Esophagus squamous epithelium (tissue), 5 donors: ENCODE results near the gene TNIK. TPM values are rescaled to one million over a fixed set of nuclear protein-coding genes. Genes with fewer than 3 reads are reported as not detected.
"Not testable (repeated sequence)": the region's sequence is repeated elsewhere in the genome, so short reads cannot be mapped to it uniquely, and the experiment has no call there.

ENCODE experiments used
- DNase-seq: peaks from one replicate; lab custom pipeline; 2025; lab: John Stamatoyannopoulos, UW
- H3K27ac ChIP-seq, 4 donors: fragments of 200-600 bp; sonication (generic); one replicate each; pipeline ENCODE4 v1.5.1; 2016 to 2019; ENCODE audit warnings: mild to moderate bottlenecking in 1 of 4
- H3K27me3 ChIP-seq, 4 donors: fragments of 200-600 bp; sonication (generic); 1 replicate in 3 of 4; 2 replicates in 1 of 4; pipeline versions ENCODE4 v1.5.1 to v1.6.0; 2017 to 2021; ENCODE audit warnings: antibody characterized with exemption in 1 of 4
- H3K36me3 ChIP-seq, 3 donors: fragments of 200-600 bp; sonication (generic); one replicate each; pipeline ENCODE4 v1.5.1; 2016 to 2019
- H3K4me1 ChIP-seq, 3 donors: fragments of 200-600 bp; sonication (generic); one replicate each; pipeline ENCODE4 v1.5.1; 2017 to 2019
- H3K4me3 ChIP-seq, 4 donors: fragments of 200-600 bp; sonication (generic); 1 replicate in 3 of 4; 2 replicates in 1 of 4; pipeline ENCODE4 v1.5.1; 2016 to 2019; ENCODE audit warnings: mild to moderate bottlenecking in 2 of 4, moderate library complexity in 1 of 4
- H3K9me3 ChIP-seq, 3 donors: fragments of 200-600 bp; sonication (generic); one replicate each; pipeline ENCODE4 v1.5.1; 2016 to 2019
- POLR2A ChIP-seq, 4 donors: fragments of 450-650 bp; IDR thresholded peaks; one replicate each; pipeline ENCODE4 v1.6.1; 2017; ENCODE audit warnings: antibody characterized with exemption in 4 of 4, mild to moderate bottlenecking in 4 of 4, moderate library complexity in 3 of 4
- WGBS, 2 donors: methylation state at CpG; one replicate each; pipeline ENCODE4 v1.1.5; 2018; 5-methylcytosine and 5-hydroxymethylcytosine counted together
- intact Hi-C: fragments of 100-400 bp; cut with DNase I; formaldehyde crosslinking; loops from one replicate; pipeline ENCODE4 v1.15.0; 2022
- total RNA-seq, 4 donors: library from RNA; depleted of rRNA; stranded (reverse); fragments of >200 nt; gene quantifications; one replicate each; pipeline ENCODE4 v1.1.0, GENCODE V29; 2016
- TF ChIP-seq, protein P1 (sequence below), 6 experiments: fragments of 450-650 bp in 4 of 6; fragments of 200-600 bp in 2 of 6; sonication (generic) in 2 of 6; IDR thresholded peaks; one replicate each; pipeline ENCODE4 v1.5.1; 2016 to 2019; ENCODE audit warnings: antibody characterized with exemption in 6 of 6, mild to moderate bottlenecking in 4 of 6, moderate library complexity in 4 of 6
- donor health status: DM: yes; HTN: yes; CAD: no.

The TNIK gene
- total RNA-seq, 4 donors from 2014 or later, result 2.2 to 11.6 (median 4.7) TPM

DNA sequence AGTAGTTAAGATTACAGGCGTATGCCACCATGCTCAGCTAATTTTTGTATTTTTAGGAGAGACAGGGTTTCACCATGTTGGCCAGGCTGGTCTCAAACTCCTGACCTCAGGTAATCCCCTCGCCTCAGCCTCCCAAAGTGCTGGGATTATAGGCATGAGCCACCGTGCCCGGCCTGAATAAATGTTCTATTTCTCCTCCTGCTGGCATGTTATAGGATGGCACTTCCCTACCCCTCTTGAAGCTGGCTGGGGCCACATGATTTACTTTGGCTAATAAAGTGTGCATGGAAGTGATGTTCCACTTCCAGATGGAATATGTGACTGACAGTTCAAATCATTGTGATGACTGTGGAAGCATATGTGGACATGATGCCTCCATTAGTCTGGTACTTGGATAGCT lies 77.9 kb downstream of the TNIK start:
- intact Hi-C loops, DNase-seq, H3K27me3 ChIP-seq, H3K4me3 ChIP-seq, H3K27ac ChIP-seq, H3K9me3 ChIP-seq, H3K36me3 ChIP-seq: not testable (repeated sequence)
- TF ChIP-seq, protein P1, sequence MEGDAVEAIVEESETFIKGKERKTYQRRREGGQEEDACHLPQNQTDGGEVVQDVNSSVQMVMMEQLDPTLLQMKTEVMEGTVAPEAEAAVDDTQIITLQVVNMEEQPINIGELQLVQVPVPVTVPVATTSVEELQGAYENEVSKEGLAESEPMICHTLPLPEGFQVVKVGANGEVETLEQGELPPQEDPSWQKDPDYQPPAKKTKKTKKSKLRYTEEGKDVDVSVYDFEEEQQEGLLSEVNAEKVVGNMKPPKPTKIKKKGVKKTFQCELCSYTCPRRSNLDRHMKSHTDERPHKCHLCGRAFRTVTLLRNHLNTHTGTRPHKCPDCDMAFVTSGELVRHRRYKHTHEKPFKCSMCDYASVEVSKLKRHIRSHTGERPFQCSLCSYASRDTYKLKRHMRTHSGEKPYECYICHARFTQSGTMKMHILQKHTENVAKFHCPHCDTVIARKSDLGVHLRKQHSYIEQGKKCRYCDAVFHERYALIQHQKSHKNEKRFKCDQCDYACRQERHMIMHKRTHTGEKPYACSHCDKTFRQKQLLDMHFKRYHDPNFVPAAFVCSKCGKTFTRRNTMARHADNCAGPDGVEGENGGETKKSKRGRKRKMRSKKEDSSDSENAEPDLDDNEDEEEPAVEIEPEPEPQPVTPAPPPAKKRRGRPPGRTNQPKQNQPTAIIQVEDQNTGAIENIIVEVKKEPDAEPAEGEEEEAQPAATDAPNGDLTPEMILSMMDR (IDR thresholded peaks at IDR 0.05), result peak in 1 of 6 experiments; percentile 30
- peaks cover 0 to 38% (median 13%) of the 10 kb centered on the region in 3 donors for H3K4me1 ChIP-seq
- whole genome bisulfite sequencing, 2 donors, result 93 to 97% methylated on average over 3 to 4 of the region's 4 CpGs

DNA sequence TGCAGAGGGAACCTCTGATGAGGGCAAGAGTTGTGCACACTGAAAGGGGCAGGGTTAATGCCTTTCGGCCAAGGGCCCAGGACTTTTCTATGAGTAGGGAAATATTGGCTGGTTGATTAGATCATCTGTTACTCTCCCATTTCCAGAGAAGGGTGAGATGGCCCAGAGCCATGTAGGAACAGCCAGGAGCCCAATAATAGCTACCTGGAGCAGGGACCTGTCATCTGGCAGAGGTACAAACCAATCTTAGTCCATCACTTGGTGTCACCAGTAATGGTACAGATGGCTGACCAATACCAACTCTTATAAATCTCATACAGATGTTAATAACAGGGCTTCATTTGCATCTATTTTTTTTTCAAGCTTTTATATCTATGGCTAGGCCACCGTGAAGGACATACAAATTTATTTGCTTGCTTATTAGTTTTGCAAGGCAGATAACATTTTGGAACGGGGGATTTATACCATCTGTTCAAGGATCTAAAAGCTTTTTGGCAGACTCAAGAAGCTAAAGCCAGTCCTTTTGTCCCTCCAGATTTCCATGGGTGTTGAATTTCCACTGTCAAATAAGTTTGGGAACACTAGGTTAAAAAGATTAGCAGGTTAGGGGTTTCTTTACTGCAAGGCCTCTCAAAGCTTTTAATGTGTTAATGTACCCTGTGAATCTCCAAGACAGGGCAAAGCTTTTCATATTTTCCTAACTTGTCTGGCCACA lies 79.3 kb downstream of the TNIK start:
- no peak for DNase-seq

DNA sequence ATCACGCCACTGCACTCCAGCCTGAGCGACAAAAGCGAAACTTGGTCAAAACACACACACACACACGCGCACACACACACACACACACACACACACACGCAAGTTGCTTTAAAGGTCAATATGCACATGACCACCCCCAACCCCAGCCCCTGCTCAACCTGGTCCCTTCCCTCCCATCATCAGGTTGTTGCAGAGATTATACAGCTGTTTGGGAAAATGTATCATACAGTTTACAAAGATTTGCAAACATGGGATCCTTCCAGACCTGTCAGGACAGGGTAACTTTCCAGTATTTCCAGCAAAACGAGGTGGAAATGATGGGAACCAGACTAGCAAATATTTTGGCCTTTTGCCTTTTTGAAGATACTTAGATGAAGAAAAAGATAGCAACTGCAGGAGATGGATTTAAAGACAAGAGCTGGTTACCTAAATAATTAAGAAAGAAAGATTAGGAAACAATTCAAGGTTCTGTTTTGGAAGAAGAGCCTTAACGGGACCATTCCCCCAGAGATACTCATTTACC lies 80.2 kb downstream of the TNIK start:
- intact Hi-C loops, result no loop called here

More for the DNA sequence above, 79.3 kb downstream of the TNIK start:
- no peak for TF ChIP-seq POLR2A (IDR thresholded peaks at IDR 0.05)
- TF ChIP-seq, protein P1 (IDR thresholded peaks at IDR 0.05), result no peak
- Histone ChIP-seq H3K36me3 (no peaks in the 10 kb centered on the region), H3K27ac (no peak overlapping the region), H3K4me3 (no peak overlapping the region), H3K9me3 (no peaks in the 10 kb centered on the region), H3K4me1 (peaks cover 0 to 52% (median 18%) of the 10 kb centered on the region in 3 donors), H3K27me3 (no peaks in the 10 kb centered on the region)
- intact Hi-C loops, result no loop called here
- 66 to 73% methylated on average over 3 of the region's 3 CpGs for WGBS, 2 donors

DNA sequence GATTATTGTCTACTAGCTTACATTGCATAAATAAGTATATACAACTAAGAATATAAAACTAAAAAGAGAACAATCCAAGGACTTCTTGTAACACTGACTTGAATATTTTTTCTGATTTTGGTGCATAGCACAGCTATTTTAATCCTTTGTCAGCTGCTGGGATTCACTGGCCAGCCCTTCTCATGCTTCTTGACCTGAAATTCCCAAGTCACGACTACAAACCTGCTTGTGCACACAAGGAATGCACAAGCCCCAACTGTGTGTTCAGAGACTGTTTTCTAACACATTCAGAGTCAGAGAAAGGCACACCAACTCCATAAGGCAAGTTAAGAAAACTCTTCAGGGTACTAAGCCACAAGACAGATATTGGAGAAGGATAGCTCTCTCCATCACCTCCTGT lies 80.9 kb downstream of the TNIK start:
- H3K27ac ChIP-seq, result no peak overlapping the region
- no peaks in the 10 kb centered on the region for H3K9me3 ChIP-seq
- H3K4me1 ChIP-seq, result peaks cover 0 to 57% (median 20%) of the 10 kb centered on the region in 3 donors
- 53 to 83% methylated on average over 1 of the region's 1 CpG for WGBS, 2 donors
- DNase-seq, result no peak
- intact Hi-C loops, result no loop called here
- TF ChIP-seq, protein P1 (IDR thresholded peaks at IDR 0.05), result no peak
- no peak for TF ChIP-seq POLR2A (IDR thresholded peaks at IDR 0.05)
- H3K36me3 ChIP-seq, result no peaks in the 10 kb centered on the region
- H3K4me3 ChIP-seq, result no peak overlapping the region
- H3K27me3 ChIP-seq, result no peaks in the 10 kb centered on the region

More for the DNA sequence above, 80.2 kb downstream of the TNIK start:
- Histone ChIP-seq H3K27ac (no peak overlapping the region), H3K4me1 (peaks cover 0 to 58% (median 18%) of the 10 kb centered on the region in 3 donors), H3K9me3 (no peaks in the 10 kb centered on the region), H3K4me3 (no peak overlapping the region), H3K27me3 (no peaks in the 10 kb centered on the region), H3K36me3 (no peaks in the 10 kb centered on the region)
- no peak for DNase-seq
- TF ChIP-seq, protein P1 (IDR thresholded peaks at IDR 0.05), result no peak
- no peak for TF ChIP-seq POLR2A (IDR thresholded peaks at IDR 0.05)
- 51 to 76% methylated on average over 5 to 8 of the region's 8 CpGs for WGBS, 2 donors

GRCh38 chr3:171378586-171378985 lies 81.6 kb downstream of the TNIK start:
- Histone ChIP-seq H3K27ac (no peak overlapping the region), H3K27me3 (no peaks in the 10 kb centered on the region), H3K36me3 (no peaks in the 10 kb centered on the region), H3K9me3 (no peaks in the 10 kb centered on the region), H3K4me3 (no peak overlapping the region), H3K4me1 (peaks cover 0 to 50% (median 22%) of the 10 kb centered on the region in 3 donors)
- TF ChIP-seq POLR2A (IDR thresholded peaks at IDR 0.05), result no peak
- TF ChIP-seq, protein P1 (IDR thresholded peaks at IDR 0.05), result no peak
- no peak for DNase-seq
- intact Hi-C loops, result no loop called here
- 94 to 95% methylated on average over 5 of the region's 5 CpGs for WGBS, 2 donors
